Activated CD4-positive, CD25-positive, alpha-beta regulatory T cell (primary cell): ENCODE measurements around the gene NACC2.
"Not testable (repeated sequence)": the region's sequence is repeated elsewhere in the genome, so short reads cannot be mapped to it uniquely, and the experiment has no call there.

Source experiments
- DNase-seq, 4 experiments: peaks; one replicate each; lab custom pipeline; 2025; lab: John Stamatoyannopoulos, UW

NACC2 gene

DNA sequence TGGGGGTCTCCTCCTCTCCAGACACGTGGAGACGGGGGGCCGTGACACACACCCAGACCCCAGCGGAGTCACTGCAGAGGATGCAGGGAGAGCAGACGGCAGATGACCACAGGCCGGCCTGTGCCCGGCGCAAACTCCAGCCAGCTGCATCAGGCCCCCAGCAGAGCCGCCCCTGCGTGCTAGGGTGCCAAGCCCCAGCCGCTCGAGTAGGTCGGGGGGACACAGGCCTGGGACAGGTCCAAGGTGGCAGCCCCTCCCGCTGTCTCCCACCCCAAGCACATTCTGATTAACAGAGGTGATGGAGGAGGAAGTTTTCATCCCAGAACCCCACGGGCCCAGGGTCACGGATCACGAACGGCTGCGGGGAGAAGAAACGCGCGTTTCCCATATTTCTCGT, 14.4 kb downstream of the NACC2 start:
- no peak for DNase-seq

- DNase-seq: no peak
These were observed 15.2 kb downstream of the NACC2 start for GRCh38 chr9:136079916-136080246.

GRCh38 chr9:136079211-136079915, 15.7 kb downstream of the NACC2 start:
- DNase-seq: no peak

- no peak for DNase-seq
These were observed 16.5 kb downstream of the NACC2 start for GRCh38 chr9:136078498-136079011.

GRCh38 chr9:136078024-136078423, 17.1 kb downstream of the NACC2 start:
- no peak for DNase-seq

- no peak for DNase-seq
These were observed 17.6 kb downstream of the NACC2 start for GRCh38 chr9:136077491-136077890.

- no peak for DNase-seq
These were observed 19.0 kb downstream of the NACC2 start for GRCh38 chr9:136075881-136076678.

GRCh38 chr9:136075134-136075841, 19.8 kb downstream of the NACC2 start:
- no peak for DNase-seq

- DNase-seq: no peak
These were observed 20.4 kb downstream of the NACC2 start for GRCh38 chr9:136074706-136075105.

DNA sequence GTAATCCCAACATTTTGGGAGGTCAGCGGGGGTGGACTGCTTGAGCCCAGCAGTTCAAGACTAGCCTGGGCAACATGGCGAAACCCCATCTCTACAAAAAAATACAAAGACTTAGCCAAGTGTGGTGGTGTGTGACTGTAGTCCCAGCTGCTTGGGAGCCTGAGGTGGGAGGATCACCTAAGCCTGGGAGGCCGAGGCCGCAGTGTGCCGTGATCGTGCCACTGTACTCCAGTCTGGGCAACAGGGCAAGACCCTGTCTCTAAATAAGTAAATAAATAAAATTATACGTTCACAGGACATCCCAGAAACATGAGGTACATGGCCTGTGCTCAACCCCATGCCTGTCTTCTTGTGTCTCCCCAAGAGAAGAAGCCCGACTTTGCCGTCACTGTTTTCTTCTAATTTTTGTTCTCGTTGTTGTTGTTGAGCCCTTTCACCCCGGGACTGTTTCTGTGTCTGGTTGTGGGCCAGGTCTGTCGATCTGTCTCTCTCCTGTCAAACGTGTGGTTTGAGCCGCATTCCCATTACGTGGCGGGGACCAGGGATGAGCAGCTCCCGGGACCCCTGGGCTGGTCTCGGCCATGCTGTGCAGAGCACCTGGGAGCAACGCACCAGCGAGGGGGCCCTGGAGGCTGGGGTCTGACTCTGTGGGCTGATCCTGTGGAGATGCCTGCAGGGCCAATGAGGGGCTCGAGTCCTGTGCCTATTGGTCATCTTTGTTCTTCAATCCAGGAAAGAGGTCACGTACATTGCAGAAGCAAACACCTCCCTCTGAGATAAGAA, 32.2 kb downstream of the NACC2 start:
- DNase-seq: no peak

GRCh38 chr9:136061916-136062315, 33.2 kb downstream of the NACC2 start:
- not testable (repeated sequence) for DNase-seq

DNA sequence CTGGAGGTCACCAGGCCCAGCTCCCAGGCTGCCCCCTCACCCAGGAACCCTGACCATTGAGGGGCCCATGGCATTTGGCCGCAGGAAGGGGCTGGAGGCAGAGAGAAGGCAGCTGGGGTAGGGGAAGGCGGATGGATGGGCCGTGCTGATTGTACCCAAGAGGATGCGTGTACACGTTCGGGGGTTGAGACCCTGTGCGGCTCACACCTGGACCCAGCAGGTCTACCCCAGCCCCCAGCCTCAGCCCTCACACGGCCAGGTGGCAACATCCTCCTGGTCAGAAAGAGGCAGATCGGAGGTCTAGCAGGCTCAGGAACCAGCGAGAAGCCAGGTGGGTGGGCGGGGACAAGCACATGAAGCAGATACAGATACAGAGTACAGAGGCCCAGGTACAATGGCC, 33.7 kb downstream of the NACC2 start:
- no peak for DNase-seq

GRCh38 chr9:136060671-136061371, 34.3 kb downstream of the NACC2 start:
- DNase-seq: no peak

DNA sequence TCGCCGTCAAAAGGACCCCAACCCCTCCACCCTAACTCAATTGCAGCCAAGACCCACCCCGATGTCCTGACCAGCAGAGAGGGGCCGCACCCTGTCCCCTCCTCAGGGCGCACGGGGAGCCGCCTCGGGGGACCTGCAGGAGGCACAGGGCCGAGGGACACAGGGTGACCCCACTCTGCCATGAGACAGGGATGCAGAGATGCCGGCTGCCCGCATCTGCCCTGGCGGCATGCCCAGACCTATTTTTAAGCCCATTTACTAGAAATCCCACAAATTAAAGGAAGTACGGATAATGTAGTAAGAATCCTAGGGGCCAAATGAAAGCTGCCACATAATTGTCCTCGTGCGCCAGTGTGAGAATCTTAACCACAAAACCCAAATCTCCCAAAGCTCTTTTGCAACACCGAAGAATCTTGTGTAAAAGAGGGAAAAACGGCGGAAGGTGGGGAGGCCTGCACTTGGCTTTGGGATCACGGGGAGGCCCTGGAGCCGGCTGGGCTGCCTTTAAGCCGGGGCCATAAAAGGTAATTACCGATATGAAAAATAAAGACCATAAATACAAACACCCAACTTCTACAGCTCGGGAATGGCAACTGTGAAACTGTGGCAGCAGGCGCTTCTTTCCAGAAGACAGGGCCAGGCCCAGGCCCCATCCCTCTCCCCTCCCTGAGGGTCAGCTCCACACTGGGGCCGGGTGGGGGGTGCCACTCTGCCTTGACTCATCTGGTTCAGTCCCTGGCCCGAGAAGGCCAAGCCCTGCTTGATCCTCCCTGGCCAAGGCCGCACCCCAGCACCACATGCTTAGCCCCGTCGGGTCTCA, 35.0 kb downstream of the NACC2 start:
- no peak for DNase-seq

GRCh38 chr9:136059321-136059791, 35.7 kb downstream of the NACC2 start:
- DNase-seq: no peak

GRCh38 chr9:136058801-136059302, 36.2 kb downstream of the NACC2 start:
- DNase-seq: no peak

DNA sequence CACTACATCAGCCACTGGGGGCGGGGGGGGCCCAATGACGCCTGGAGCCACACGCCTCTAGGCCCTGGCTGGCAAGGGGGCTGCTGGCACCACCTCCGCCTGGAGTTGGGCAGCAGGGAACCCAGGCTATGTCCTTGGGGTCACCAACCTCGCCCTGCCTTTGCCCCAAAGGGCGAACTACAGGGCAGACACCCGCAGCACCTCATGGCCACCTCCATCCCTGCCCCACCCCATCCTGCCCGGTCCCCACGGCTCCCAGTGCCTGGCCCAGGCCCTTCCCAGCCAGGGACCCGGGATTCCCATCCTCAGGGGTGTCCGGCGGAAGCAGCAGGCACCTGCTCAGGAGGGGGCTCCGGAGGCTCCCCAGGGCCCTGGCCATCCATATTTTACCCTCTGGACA, 37.0 kb downstream of the NACC2 start:
- no peak for DNase-seq

DNA sequence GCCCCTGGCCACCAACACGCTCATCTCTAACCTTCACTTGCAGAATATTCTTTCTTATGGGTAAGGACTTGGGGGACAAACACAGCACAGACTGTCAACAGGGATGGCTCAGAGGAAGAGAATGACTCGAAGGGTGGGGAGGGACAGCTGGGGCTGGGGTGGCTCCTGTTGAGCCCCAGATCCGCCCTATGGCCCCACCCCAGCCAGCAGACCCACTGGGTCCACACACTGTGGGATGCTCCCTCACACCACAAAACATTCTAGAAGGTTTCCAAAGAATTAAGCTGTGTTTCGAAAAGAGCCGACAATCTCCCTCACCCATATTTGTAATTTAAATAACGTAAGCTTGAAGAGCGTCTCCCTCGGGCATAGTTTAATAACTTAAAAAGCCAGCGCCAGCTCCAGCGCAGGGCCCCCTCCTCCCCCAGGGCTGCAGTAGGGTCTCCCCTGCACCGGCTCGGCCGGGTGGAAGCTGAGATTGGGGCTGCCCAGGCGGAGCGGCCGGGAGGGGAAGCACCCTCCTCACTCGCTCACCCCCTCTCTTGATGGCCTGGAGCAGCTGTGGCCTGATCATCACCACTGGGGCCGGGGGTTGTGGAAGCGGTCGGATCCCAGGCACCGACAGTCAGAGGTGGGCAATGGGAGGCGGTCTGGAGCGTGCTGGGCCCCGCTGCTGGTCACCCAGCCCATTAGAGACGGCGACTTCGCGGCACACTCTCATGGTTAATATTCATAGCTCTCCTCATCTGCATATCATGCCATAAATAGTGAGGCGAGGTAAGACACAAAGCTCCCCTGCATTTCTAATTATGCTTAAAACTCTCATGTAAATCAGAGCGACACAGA, 37.6 kb downstream of the NACC2 start:
- DNase-seq: no peak

DNA sequence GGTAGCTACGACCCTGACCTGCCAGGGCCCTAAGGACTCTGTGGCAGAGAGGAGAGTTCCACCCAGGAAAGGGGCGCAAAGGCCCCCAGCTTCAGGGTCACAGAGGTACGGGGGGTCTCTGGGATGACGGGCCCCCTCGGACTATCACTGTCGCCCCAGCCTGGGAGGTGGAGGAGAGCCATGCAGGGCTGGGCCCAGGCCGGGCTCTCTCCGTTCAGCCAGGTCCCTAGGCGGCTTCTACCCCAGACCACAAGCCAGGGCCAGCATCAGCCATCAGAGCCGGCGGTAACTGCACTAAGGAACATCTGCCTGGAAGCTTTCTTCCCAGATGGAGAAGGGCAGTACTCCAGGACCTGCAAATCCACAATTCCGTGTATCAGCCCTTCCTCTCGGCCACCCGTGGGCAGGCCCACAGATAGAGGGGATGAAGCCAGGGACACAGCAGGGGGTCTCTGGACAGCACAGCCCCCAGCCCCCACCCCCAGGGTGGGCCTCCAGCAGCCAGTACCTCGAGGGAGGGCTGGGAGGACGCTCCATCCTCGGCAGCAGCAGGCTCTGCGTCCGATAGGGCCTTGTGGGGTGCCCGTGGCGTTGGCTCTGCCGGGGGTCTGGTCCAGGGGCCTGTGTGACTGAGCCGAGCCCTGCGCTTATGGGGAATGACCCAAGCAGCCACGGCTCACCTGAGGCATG, 38.4 kb downstream of the NACC2 start:
- no peak for DNase-seq
